Keratinocyte (primary cell): Measurements from ENCODE around the gene FSCB.

Source experiments
- EZH2 ChIP-seq: IDR thresholded peaks from one replicate; pipeline ENCODE4 v1.6.1; 2012; ENCODE audit warnings: inconsistent platforms, mild to moderate bottlenecking, low read length, moderate library complexity
- TF ChIP-seq, protein P1 (sequence below), 3 experiments: IDR thresholded peaks in 1 of 3; conservative IDR thresholded peaks in 1 of 3; optimal IDR thresholded peaks in 1 of 3; 2 replicates in 2 of 3; 3 replicates in 1 of 3; pipeline versions ENCODE3 to v1.5.1; 2011; ENCODE audit warnings: low read length in 3 of 3, mild to moderate bottlenecking in 3 of 3, moderate library complexity in 2 of 3, control low read depth in 1 of 3, inconsistent platforms in 1 of 3; ENCODE audit not compliant: insufficient read depth in 2 of 3; ENCODE audit errors: extremely low read depth in 1 of 3

DNA sequence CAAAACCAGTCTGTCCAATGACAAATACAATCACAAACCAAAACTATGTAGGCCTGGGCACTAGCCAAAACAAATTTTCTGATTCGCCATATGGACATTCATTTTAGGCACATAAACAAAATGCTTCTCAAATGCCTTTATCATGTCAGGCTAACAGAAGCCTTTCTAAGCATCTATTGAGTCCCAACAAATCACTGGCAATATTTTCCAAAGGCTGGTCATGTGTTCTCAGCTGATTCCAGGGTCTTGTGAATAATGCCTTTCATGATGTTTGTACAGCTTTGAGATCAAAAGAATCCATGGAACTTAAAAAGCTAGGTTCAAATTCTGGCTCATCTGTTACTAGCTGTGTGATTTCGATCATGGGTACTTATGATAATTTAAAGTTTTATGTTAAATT, 16.1 kb downstream of the FSCB start:
- TF ChIP-seq, protein P1, sequence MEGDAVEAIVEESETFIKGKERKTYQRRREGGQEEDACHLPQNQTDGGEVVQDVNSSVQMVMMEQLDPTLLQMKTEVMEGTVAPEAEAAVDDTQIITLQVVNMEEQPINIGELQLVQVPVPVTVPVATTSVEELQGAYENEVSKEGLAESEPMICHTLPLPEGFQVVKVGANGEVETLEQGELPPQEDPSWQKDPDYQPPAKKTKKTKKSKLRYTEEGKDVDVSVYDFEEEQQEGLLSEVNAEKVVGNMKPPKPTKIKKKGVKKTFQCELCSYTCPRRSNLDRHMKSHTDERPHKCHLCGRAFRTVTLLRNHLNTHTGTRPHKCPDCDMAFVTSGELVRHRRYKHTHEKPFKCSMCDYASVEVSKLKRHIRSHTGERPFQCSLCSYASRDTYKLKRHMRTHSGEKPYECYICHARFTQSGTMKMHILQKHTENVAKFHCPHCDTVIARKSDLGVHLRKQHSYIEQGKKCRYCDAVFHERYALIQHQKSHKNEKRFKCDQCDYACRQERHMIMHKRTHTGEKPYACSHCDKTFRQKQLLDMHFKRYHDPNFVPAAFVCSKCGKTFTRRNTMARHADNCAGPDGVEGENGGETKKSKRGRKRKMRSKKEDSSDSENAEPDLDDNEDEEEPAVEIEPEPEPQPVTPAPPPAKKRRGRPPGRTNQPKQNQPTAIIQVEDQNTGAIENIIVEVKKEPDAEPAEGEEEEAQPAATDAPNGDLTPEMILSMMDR (optimal IDR thresholded peaks at IDR 0.05 in 1 of 3, IDR thresholded peaks at IDR 0.05 in 1 of 3, conservative IDR thresholded peaks at IDR 0.05 in 1 of 3; ENCODE audit: extremely low read depth in 1 of 3, insufficient read depth in 2 of 3, low read length in 3 of 3), result no peak
- no peak for TF ChIP-seq EZH2
